Activated CD4-positive, alpha-beta T cell treated with anti-CD3 and anti-CD28 coated beads, Interleukin-2, amount 50 U/mL, for 48 hours (primary cell): Measurements from ENCODE around the gene OR8U1.
"Not testable (repeated sequence)": the region's sequence is repeated elsewhere in the genome, so short reads cannot be mapped to it uniquely, and the experiment has no call there.

Experiments
- DNase-seq, 2 experiments: peaks; one replicate each; pipeline ENCODE4 v3.0.0-alpha.2; 2020

Gene OR8U1

DNA sequence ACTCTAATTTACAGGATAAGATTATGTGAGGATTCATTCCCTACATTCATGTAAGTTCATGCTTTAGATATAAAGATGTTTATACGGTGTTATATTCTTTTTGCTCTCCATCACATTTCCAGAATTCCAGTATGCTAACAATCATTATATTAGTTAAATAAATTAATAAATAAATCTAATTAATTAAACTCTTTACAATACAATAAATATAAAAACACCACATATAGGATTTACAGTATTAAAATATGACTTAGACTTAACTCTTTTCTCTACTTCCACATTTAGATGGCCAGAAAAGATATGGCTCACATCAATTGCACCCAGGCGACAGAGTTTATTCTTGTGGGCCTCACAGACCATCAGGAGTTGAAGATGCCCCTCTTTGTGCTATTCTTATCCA, at the start of gene OR8U1:
Gene OR8U1 (plus strand): TSS at position 301 of the 400 bp plus-strand sequence. CDS start 0 bp downstream, at position 301.
- no peak for DNase-seq

DNA sequence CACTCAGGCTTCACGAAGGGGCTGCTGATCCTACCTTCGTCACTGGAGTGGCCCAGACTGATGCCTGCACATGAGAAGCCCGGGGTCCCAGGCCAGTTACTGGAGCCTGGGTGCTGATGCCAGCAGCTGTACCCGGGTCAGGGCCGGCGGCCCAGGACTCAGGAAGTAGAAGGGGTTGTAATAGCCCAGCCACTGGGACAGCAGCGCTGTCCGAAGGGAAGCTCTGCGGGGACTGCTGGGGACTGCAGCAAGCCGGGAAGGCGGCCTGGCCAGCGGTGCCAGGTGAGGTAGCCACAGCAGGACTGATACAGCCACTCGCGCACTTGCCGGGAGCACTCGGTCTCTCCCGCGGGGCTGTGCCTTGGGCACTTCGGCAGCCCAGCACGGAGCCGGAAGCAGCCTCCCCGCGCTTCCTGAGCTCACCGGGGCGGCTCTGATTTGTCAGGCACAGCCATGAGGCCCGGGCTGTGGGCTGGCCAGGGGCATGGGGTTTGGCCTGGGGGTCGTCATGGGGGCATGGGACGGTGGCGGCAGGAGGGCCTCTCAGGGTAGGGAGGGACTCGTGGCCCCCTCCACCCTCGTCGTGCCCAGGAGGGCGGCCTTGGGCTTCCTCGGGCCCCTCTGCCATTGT, 43.4 kb upstream of the OR8U1 start:
- DNase-seq = no peak

DNA sequence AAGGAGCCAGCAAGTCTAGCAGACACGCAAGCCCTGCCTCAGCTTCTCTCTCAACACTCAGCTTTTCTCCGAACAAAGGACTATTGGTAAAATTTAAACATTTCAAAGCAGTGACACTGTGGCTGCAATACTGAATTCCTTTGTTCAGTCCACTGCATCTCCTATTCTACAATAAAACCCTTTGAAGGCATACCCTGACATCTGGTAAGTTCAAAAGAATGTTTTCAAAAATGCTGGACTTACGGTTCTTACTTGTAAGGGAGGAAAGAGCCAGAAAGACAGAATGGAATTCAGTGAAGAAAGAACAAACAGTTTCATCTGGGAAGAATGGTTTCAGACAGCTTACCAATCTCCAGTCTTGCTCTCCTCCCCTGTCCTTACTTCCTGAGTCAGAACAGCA, 42.3 kb upstream of the OR8U1 start:
- DNase-seq = no peak

DNA sequence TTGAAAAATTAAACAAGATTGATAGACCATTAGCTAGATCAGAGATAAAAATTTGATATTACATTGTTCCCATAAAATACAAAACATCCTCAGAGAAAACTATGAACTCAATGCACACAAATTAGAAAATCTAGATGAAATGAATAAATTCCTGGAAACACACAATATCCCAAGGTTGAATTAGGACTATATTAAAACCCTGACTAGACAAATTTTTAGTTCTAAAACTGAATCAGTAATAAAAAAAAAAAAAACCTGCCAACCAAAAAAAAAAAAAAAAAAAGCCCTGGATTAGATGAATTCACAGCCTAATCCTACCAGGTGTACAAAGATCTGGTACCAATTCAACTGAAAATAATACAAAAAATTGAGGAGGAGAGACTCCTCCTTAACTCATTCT, 35.1 kb upstream of the OR8U1 start:
- DNase-seq = no peak

DNA sequence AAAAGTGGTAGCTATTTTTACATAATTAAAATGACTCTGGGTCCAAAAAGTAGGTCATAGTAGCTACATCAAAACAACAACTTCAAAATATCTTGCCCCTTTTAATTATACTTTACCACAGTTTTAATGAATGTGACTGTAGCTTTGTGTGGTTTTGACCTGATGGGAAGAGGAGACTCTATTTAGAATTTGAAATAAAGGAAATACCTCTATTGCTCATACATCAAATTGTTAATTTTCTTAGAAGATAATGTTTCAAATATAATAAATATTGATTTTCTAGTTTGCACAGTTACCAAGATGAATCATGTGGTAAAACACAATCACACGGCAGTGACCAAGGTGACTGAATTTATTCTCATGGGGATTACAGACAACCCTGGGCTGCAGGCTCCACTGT, 29.7 kb upstream of the OR8U1 start, which contains the start of gene OR8K1:
Gene OR8K1 (plus strand): TSS at position 301 of the 400 bp plus-strand sequence. CDS start 0 bp downstream, at position 301.
- no peak for DNase-seq

DNA sequence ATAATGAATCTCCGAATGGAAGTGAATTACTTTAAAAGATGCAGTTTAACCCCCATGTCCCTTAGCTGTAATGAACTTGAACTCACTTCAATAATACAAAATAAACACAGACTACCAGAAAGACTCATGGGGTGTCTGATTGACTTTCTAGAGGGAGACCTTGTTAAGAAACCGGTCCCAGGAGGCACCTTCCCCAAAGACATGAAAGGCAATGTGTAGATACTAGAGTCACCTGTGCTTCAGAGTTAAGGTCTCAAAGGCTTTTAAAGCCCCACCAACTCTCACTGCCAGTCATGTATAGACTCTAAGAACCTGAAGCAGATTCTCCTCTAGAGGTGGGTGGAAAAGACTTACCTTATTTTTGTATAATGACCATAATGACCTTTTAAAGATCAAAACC, 21.4 kb upstream of the OR8U1 start, which contains the start of gene OR8J1:
Gene OR8J1 (plus strand): TSS at position 301 of the 400 bp plus-strand sequence. CDS start 5,956 bp downstream, outside the sequence.
- no peak for DNase-seq

DNA sequence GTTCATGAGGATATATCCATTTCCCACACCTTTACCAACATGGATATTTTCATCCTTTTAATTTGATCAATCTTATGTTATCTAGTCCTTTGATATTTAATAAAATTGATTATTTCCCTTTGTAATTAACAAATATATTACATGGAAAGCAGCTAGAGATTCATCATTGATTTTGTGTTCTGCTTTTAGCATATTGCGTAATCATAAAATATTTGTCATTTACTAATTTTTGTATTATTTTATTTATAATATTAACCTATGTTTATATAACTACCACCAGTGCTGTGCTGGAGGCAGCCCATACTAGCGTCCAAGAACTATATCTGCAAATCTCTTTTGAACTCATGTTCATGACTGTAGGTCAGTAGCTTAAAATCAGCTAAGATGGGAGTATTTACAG, 4.7 kb downstream of the OR8U1 start:
- DNase-seq = no peak

DNA sequence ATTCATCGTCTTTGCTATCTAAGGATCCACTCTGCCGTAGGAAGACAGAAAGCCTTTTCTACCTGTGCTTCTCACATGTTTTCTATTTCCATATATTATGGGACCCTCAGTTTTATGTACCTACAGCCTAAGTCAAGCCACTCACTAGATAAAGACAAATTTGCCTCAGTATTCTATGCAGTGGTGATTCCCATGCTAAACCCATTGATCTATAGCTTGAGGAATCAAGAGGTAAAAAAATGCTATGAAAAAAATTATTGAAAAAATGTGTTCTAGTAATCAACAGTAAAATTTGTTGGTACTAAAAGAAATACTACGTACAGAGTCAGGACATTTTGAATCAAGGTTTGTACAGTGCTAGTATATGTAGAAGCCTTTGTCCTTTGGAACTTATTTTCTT, 19.0 kb downstream of the OR8U1 start:
- DNase-seq = no peak

DNA sequence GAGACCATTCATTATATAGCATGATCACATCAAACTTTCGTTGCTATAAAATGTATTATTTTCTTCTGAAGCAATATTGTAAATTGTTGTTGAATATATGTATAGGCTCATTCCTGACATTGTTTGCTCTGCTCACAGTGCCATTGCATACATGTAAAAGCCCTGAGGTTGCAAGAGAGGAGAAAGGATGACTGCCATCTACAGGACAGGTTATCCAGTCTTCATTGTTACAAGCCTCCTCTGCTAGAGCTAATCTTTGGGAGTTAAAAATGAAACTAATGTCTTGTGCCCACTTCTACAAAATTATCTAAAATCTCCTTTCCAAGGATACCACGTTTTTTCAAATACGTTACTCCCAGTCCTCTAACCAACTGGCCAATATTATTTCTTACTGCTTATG, 20.6 kb downstream of the OR8U1 start:
- DNase-seq = no peak

DNA sequence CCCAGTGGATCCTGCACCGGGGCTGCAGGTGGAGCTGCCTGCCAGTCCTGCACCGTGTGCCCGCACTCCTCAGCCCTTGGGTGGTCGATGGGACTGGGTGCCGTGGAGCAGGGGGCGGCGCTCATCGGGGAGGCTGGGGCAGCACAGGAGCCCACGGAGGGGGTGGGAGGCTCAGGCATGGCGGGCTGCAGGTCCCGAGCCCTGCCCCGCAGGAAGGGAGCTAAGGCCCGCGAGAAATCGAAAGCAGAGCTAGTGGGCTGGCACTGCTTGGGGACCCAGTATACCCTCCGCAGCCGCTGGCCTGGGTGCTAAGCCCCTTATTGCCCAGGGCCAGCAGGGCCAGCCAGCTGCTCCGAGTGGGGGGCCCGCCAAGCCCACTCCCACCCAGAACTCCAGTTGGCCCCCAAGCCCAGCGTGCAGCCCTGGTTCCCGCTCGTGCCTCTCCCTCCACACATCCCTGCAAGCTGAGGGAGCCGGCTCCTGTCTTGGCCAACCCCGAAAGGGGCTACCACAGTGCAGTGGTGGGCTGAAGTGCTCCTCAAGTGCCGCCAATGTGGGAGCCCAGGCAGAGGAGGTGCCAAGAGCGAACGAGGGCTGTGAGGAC, 26.5 kb downstream of the OR8U1 start:
- not testable (repeated sequence) for DNase-seq

DNA sequence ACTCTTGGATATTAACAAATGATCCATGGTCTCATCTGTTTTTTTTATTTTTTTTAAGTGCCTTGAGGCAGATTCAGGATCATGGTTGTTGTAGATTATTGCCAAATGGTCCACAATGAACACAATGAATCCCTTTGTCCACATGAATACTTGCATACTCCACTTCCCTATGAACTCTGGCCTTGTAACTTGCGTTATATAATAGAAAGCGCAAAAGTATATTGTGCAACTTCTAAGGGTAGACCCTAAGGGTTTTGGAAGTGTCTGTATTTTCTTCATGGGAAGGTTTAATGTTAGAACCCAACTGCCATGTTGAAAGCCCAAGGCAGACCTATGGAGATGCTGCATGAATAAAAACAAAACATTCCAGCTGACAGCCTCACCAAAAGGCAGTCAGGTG, 29.0 kb downstream of the OR8U1 start:
- no peak for DNase-seq

DNA sequence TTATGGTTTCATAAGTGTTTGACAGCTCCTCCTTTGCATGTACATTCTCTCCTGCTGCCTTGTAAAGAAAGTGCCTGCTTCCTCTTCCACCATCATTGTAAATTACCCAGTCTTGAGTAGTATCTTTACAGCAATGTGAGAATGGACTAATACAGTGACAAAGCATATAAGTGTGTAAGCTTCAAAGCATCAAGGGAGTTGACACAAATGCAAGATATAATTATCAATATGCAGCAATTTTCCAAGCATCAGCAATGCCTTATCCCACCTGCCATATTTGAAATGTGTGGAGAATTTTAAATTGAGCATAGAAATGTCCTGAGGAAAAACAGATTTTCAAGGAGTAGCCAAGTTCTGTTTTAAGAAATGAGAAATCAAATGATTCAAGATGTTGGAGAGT, 35.4 kb downstream of the OR8U1 start:
- DNase-seq = no peak

DNA sequence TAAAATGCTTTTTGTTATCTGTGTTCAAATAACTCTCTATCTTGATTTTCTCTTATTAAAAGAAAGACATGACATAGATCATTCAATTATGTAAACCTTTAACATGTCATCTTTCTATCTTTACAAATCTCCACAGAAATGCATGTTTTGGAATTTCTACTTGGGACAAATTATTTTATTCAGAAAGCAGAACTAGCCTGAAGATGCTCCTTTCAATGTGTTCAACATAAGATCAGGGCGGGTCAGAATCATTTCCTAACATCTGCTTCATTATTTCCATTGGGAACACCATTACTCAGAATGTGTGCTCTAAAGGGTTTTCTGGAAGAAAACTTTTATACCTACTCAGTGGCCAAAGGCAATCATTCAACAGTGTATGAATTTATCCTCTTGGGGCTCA, 37.0 kb downstream of the OR8U1 start, which contains the start of gene OR5AL1:
Gene OR5AL1 (plus strand): TSS at position 301 of the 400 bp plus-strand sequence.
- no peak for DNase-seq
